RWPE2 (cell line): ENCODE results near the gene EVC.

Source experiments
- ATAC-seq: fragments of 200-7000 bp; cut with Tn5 transposase; 3 replicates; pipeline ENCODE4 v1.9.1; 2021; ENCODE audit warnings: low read depth
- DNase-seq: peaks from one replicate; pipeline ENCODE4 v3.0.0-alpha.2; 2020; ENCODE audit warnings: low spot score
- H3K27ac ChIP-seq: fragments of 450-650 bp; 2 replicates; pipeline ENCODE4 v1.5.1; 2017; ENCODE audit warnings: mild to moderate bottlenecking; ENCODE audit not compliant: poor library complexity, severe bottlenecking
- H3K27me3 ChIP-seq: fragments of 250-450 bp; sonication (Bioruptor Pico); 2 replicates; pipeline ENCODE4 v1.5.1; 2021; ENCODE audit warnings: mild to moderate bottlenecking, moderate library complexity; ENCODE audit not compliant: insufficient read depth, poor library complexity, severe bottlenecking
- H3K36me3 ChIP-seq: fragments of 250-450 bp; sonication (Bioruptor Pico); 2 replicates; pipeline ENCODE4 v1.5.1; 2020; ENCODE audit warnings: low read depth, mild to moderate bottlenecking, moderate library complexity
- H3K4me1 ChIP-seq: fragments of 250-450 bp; sonication (Bioruptor Pico); 2 replicates; pipeline ENCODE4 v1.5.1; 2021; ENCODE audit warnings: mild to moderate bottlenecking, moderate library complexity; ENCODE audit not compliant: insufficient read depth, poor library complexity, severe bottlenecking
- H3K4me3 ChIP-seq: fragments of 250-450 bp; sonication (Bioruptor Pico); 2 replicates; pipeline ENCODE4 v1.5.1; 2021; ENCODE audit warnings: mild to moderate bottlenecking, moderate library complexity; ENCODE audit not compliant: severe bottlenecking
- H3K9me3 ChIP-seq: fragments of 250-450 bp; sonication (Bioruptor Pico); 2 replicates; pipeline ENCODE4 v1.5.1; 2021; ENCODE audit warnings: mild to moderate bottlenecking, moderate library complexity; ENCODE audit not compliant: severe bottlenecking
- CTCF ChIP-seq: fragments of 450-650 bp; IDR thresholded peaks from one replicate; pipeline ENCODE4 v1.5.1; 2017; ENCODE audit warnings: mild to moderate bottlenecking, moderate library complexity; ENCODE audit not compliant: poor library complexity, severe bottlenecking

The EVC gene

GRCh38 chr4:5689065-5689464 is 21.9 kb upstream of the EVC start:
- no peak overlapping the region for H3K4me3 ChIP-seq
- DNase-seq (no peak), ATAC-seq (no peak)
- H3K36me3 ChIP-seq: peaks cover 89% of the 10 kb centered on the region
- H3K9me3 ChIP-seq: no peaks in the 10 kb centered on the region
- no peak for TF ChIP-seq CTCF
- no peaks in the 10 kb centered on the region for H3K27me3 ChIP-seq
- no peak overlapping the region for H3K27ac ChIP-seq
- H3K4me1 ChIP-seq: no peaks in the 10 kb centered on the region

- H3K9me3 ChIP-seq: no peaks in the 10 kb centered on the region
- no peak overlapping the region for H3K27ac ChIP-seq
- no peaks in the 10 kb centered on the region for H3K4me1 ChIP-seq
- ATAC-seq: no peak
- TF ChIP-seq CTCF: no peak
- H3K4me3 ChIP-seq: no peak overlapping the region
- peaks cover 72% of the 10 kb centered on the region for H3K36me3 ChIP-seq
- no peak for DNase-seq
- no peaks in the 10 kb centered on the region for H3K27me3 ChIP-seq
Observed at GRCh38 chr4:5691491-5692132, 19.4 kb upstream of the EVC start.

GRCh38 chr4:5693871-5694270 is 17.1 kb upstream of the EVC start:
- Histone ChIP-seq H3K9me3 (no peaks in the 10 kb centered on the region), H3K27me3 (no peaks in the 10 kb centered on the region), H3K27ac (no peak overlapping the region), H3K36me3 (peaks cover 54% of the 10 kb centered on the region), H3K4me1 (no peaks in the 10 kb centered on the region), H3K4me3 (no peak overlapping the region)
- ATAC-seq: no peak
- no peak for DNase-seq
- TF ChIP-seq CTCF: no peak

- Histone ChIP-seq H3K27ac (no peak overlapping the region), H3K4me1 (no peaks in the 10 kb centered on the region), H3K27me3 (no peaks in the 10 kb centered on the region), H3K9me3 (no peaks in the 10 kb centered on the region), H3K4me3 (no peak overlapping the region), H3K36me3 (peaks cover 35% of the 10 kb centered on the region)
- DNase-seq (no peak), ATAC-seq (no peak)
- TF ChIP-seq CTCF: no peak
Observed at GRCh38 chr4:5696341-5696740, 14.7 kb upstream of the EVC start.

GRCh38 chr4:5700459-5700858 is 10.5 kb upstream of the EVC start:
- no peak for TF ChIP-seq CTCF
- H3K9me3 ChIP-seq: no peaks in the 10 kb centered on the region
- no peak for ATAC-seq
- no peak for DNase-seq
- H3K27me3 ChIP-seq: no peaks in the 10 kb centered on the region
- H3K36me3 ChIP-seq: peaks cover 21% of the 10 kb centered on the region; the same call in 1 of the 2 replicates
- no peaks in the 10 kb centered on the region for H3K4me1 ChIP-seq
- no peak overlapping the region for H3K4me3 ChIP-seq
- H3K27ac ChIP-seq: no peak overlapping the region
